ENCODE measurements around the gene SEMA3B.

- TF ChIP-seq CTCF (conservative IDR thresholded peaks at IDR 0.05; ENCODE audit: low read length) (no peak), EZH2phosphoT487 (IDR thresholded peaks at IDR 0.05; ENCODE audit: borderline replicate concordance, low read depth, low read length) (no peak)
Observed at GRCh38 chr3:50275996-50276761, 7.2 kb downstream of the SEMA3B start.
